ENCODE data around the gene CCL4. TPM values are rescaled to one million over a fixed set of nuclear protein-coding genes. Genes with fewer than 3 reads are reported as not detected.

The CCL4 gene
- total RNA-seq, 1 experiment from 2014 or later, result not detected

- no peak overlapping the region for H2BK12ac ChIP-seq (ENCODE audit: insufficient read length, low read depth, low read length)
- H4K20me1 ChIP-seq (ENCODE audit: control insufficient read depth, insufficient read depth, insufficient read length), result no peaks in the 10 kb centered on the region
- no peak overlapping the region for H3K4me3 Mint-ChIP-seq
- H3K4ac ChIP-seq (ENCODE audit: low read depth, low read length), result no peak overlapping the region
- H2BK5ac ChIP-seq (ENCODE audit: insufficient read length, low read length), result no peak overlapping the region
- no peak overlapping the region for H4K8ac ChIP-seq (replicated peaks; ENCODE audit: insufficient read length, low read depth, low read length)
- no peak overlapping the region for H2AK5ac ChIP-seq (ENCODE audit: insufficient read length, low read length)
- H3K9me3 Mint-ChIP-seq, result no peaks in the 10 kb centered on the region; a peak in 2 of 5 replicates
- no peak overlapping the region for H2AFZ ChIP-seq (ENCODE audit: low read length)
- no CpG with 5 or more reads among the region's 3 CpGs for WGBS (ENCODE audit: extremely low coverage, insufficient read length, low lambda C conversion rate)
- H3K9me3 ChIP-seq (ENCODE audit: control insufficient read depth, low read depth, low read length), result no peaks in the 10 kb centered on the region
- no peak overlapping the region for H2BK20ac ChIP-seq (ENCODE audit: low read depth, low read length, poor library complexity, severe bottlenecking)
- no peak overlapping the region for H4K5ac ChIP-seq (ENCODE audit: insufficient read length, low read depth, low read length)
- H3K9ac ChIP-seq (ENCODE audit: extremely low read depth, insufficient read length, low read length), result no peak overlapping the region
- H3K56ac ChIP-seq (ENCODE audit: insufficient read length, low read depth, low read length), result no peak overlapping the region
- no peak overlapping the region for H4K91ac ChIP-seq (ENCODE audit: insufficient read length, low read depth, low read length)
- no peaks in the 10 kb centered on the region for H3K27me3 ChIP-seq (ENCODE audit: insufficient read depth, low read length)
- TF ChIP-seq CTCF (conservative IDR thresholded peaks at IDR 0.05), result no peak
- H3K27me3 Mint-ChIP-seq (ENCODE audit: low read depth), result peaks cover 2% of the 10 kb centered on the region
- no peak overlapping the region for H2BK15ac ChIP-seq (ENCODE audit: low read depth, low read length)
- H3K36me3 Mint-ChIP-seq (ENCODE audit: insufficient read depth in 1 of 3, low read depth in 3 of 3), result no peaks in the 10 kb centered on the region
- H3K79me1 ChIP-seq (ENCODE audit: insufficient read depth, low read depth, low read length, poor library complexity, severe bottlenecking), result no peaks in the 10 kb centered on the region
- DNase-seq, result no peak
- no peak overlapping the region for H3K27ac Mint-ChIP-seq
- no peaks in the 10 kb centered on the region for H3K23me2 ChIP-seq (ENCODE audit: insufficient read length, low read depth, low read length, poor library complexity, severe bottlenecking)
- H3T11ph ChIP-seq (ENCODE audit: low read length), result no peak overlapping the region
- H2BK120ac ChIP-seq (ENCODE audit: low read depth, low read length, poor library complexity, severe bottlenecking), result no peak overlapping the region
- no peak overlapping the region for H3K18ac ChIP-seq (ENCODE audit: insufficient read length, low read depth, low read length)
- no peak overlapping the region for H3K27ac ChIP-seq (ENCODE audit: insufficient read length, low read depth, low read length)
- H3K79me2 ChIP-seq (ENCODE audit: insufficient read depth, low read length), result no peaks in the 10 kb centered on the region
- H3K14ac ChIP-seq (ENCODE audit: insufficient read depth, low read length), result no peak overlapping the region
- no peaks in the 10 kb centered on the region for H3K4me1 ChIP-seq (ENCODE audit: insufficient read depth, low read length)
- no peak overlapping the region for H3K4me2 ChIP-seq (ENCODE audit: insufficient read depth, insufficient read length, low read length)
- no peak overlapping the region for H3K23ac ChIP-seq (ENCODE audit: insufficient read length, low read depth, low read length)
- peaks cover 4 to 7% of the 10 kb centered on the region in 2 experiments; a peak in 3 of 4 replicates for H3K4me1 Mint-ChIP-seq
Measured at GRCh38 chr17:36068524-36068923, 35.1 kb upstream of the CCL4 start.

Measured in H9 (cell line).